Measurements from ENCODE around the gene CABP1. TPM values are rescaled to one million over a fixed set of nuclear protein-coding genes. Genes with fewer than 3 reads are reported as not detected.

Gene CABP1
- total RNA-seq, 4 donors from 2014 or later: 1.3 TPM; not detected in 3

DNA sequence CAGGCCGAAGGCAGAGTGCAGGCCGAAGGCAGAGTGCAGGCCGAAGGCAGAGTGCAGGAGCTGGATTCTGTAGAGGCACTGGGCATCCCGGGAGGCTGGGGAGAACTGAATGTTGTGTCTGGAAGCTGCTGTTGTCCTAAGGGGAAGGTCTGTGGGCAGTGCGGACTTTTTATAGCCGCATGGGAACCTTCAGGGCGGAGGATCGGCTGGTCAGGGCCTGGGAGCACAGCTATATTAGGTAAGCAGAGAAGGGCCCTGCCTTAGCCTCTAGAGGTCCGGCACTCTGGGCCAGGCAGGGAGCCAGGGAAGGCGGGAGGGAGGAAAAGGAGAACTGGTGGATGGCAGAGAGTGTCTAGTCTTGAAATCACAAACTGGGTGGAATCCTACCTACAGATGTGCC lies 14.2 kb downstream of the CABP1 start:
- TF ChIP-seq, protein P1, sequence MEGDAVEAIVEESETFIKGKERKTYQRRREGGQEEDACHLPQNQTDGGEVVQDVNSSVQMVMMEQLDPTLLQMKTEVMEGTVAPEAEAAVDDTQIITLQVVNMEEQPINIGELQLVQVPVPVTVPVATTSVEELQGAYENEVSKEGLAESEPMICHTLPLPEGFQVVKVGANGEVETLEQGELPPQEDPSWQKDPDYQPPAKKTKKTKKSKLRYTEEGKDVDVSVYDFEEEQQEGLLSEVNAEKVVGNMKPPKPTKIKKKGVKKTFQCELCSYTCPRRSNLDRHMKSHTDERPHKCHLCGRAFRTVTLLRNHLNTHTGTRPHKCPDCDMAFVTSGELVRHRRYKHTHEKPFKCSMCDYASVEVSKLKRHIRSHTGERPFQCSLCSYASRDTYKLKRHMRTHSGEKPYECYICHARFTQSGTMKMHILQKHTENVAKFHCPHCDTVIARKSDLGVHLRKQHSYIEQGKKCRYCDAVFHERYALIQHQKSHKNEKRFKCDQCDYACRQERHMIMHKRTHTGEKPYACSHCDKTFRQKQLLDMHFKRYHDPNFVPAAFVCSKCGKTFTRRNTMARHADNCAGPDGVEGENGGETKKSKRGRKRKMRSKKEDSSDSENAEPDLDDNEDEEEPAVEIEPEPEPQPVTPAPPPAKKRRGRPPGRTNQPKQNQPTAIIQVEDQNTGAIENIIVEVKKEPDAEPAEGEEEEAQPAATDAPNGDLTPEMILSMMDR (IDR thresholded peaks at IDR 0.05; ENCODE audit: low read depth): no peak

DNA sequence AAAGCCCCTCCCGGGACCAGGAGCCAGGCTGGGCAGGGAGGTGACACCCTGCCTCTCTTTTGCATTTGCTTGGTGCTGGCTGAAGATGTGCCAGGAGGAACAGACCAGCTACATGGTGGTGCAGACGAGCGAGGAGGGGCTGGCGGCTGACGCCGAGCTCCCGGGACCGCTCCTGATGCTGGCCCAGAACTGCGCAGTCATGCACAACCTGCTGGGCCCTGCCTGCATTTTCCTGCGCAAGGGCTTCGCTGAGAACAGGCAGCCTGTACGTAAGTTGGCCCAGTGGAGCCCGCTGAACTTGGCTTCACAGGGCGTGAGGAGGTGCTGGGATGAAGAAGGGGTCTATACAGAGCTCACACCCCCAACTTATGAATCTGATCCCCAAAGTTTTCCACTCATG lies 15.6 kb downstream of the CABP1 start:
- TF ChIP-seq, protein P1 (IDR thresholded peaks at IDR 0.05; ENCODE audit: low read depth): no peak

DNA sequence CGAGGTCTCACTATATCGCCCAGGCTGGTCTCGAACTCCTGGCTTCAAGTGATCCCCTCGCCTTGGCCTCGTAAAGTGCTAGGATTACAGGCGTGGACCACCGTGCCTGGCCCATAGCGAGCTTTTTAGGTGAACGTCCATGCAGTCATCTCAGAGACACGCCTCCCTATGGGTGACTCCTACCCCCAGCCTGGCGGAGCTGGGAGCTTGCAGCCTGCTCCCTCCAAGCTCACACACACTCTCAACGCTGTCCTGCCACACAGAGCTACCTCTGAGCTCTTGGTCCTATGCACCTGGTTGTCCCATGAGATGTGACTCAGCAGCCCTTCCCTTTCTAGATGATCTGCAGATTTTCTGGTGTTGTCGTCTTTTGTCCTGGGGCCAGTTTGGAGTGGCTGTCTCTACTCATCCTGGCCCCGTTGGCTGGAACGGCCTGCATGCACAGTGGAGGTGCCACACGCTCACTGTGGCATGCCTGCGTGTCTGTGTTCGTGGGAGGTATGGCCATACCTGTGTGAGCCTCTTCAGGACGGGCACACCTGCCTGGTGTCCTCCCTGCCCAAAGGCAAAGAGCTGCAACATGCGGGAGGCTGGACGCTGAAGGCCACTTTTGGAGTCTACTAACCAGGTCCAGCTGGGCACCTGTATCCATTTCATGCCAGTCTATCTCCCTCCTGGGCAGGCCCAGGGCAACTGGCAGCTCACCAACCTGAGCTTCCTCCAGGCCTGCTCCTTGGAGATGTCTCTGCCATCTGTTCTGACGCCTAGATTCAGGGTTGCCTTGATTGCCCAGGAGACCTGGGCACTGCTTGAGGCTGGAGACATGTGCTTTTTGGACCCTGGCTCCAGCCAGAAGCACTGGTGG lies 18.1 kb downstream of the CABP1 start:
- TF ChIP-seq, protein P1 (IDR thresholded peaks at IDR 0.05; ENCODE audit: low read depth): no peak

DNA sequence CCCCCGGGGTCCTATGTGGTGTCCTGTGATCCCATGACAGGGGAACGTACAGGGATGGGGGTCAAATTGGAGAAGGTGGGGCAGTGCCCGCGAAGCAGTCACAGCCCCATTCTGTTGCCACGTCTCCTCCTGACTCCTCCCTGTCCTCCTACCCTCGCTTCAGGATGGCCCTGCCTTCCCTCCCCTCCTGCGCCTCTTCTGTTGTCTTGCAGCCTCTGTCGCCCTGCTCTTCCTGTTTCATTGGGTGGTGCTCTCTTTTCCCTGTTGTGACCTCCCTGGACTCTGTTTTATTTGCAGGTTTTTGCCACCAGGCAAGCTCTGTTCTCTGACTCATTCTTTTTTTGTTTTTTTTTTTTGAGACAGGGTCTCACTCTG lies 18.7 kb downstream of the CABP1 start:
- TF ChIP-seq, protein P1 (IDR thresholded peaks at IDR 0.05; ENCODE audit: low read depth): no peak

DNA sequence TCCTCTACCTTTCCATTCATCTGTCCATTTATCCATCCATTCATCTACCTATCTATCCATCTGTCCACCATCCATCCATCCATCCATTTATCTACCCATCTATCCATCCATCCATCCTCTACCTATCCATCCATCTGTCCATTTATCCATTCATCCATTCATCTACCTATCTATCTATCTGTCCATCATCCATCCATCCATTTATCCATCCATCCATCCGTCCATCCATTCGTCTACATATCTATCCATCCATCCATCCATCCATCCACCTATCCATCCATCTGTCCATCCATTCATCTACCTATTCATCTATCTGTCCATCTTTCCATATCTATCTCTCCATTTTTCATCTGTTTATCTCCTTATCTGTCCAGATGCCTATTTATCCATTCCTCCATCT lies 21.0 kb downstream of the CABP1 start:
- TF ChIP-seq, protein P1 (IDR thresholded peaks at IDR 0.05; ENCODE audit: low read depth): no peak

DNA sequence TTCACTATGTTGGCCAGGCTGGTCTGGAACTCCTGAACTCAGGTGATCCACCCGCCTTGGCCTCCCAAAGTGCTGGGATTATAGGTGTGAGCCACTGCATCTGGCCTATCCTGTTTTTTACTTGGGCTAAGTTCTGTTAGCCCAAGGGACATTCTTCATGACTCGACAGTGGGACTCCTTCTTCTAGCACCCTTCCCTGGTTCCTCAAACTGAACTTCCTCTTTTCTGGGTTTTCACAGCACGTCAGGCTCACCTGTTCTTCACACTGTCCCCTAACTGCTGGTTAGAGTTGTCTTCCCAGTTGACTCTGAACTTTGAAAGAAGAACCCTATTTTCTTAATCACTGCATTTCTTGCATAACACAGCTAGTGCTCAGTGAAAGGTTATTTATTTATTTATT lies 22.5 kb downstream of the CABP1 start:
- TF ChIP-seq, protein P1 (IDR thresholded peaks at IDR 0.05; ENCODE audit: low read depth): no peak

DNA sequence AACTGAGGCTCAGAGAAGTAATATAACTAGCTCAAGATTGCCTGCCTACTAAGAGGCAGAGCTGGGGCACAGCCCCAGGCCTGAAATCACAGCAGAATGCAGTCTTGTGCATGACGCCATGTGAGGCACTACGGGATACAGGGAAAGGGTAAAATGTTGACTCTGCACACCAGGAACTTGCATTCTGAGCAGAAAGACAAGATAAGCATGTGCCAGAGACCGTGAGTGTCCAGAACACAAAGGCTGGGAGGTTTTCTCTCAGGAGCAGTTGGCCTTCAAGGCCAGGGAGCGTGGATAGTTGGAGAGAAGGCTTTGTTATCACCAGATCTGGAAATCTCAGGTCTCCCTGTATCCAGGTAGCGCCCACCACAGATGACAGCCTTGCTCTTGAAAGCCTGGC lies 23.3 kb downstream of the CABP1 start:
- TF ChIP-seq, protein P1 (IDR thresholded peaks at IDR 0.05; ENCODE audit: low read depth): no peak
